ENCODE measurements around the gene C17orf113. TPM values are rescaled to one million over a fixed set of nuclear protein-coding genes. Genes with fewer than 3 reads are reported as not detected.
"Not testable (repeated sequence)": the region's sequence is repeated elsewhere in the genome, so short reads cannot be mapped to it uniquely, and the experiment has no call there.

The C17orf113 gene
- total RNA-seq, 3 donors from 2014 or later (not counting 1 experiment from before 2014, with no cell fraction given) = 0.25 to 0.28 (median 0.26) TPM

DNA sequence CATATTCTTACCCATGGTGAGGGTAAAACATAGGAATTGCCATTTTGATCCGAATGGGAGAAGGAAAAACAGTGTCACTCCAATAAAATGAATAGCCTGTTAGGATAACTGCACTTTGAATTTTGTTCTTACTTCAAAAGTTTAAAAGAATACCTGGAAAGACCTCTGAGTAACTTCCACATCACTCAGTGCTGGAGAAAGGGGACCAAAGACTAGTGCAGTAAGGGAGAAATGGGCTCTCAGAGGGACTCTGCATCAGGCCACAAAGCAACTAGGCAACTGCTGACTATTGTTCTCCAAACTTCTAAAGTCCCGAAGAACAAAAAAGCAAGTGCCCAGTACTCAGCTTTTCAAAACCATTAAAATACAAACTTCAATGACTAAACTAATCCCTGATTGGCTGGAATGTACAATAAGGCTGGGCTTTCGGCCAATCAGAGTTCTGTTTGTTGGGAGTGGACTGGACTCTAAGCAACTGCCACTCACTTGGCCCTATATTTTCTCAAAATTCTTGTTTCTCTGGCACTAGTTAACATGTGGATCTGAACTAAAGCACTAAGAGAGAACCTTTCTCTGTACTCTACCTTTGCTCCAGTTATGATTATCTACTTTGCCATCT is 39.4 kb downstream of the C17orf113 start:
- DNase-seq (no peak), ATAC-seq (no peak)
- WGBS (ENCODE audit: insufficient coverage) = 97% methylated on average over 3 of the region's 3 CpGs
- H3K27me3 ChIP-seq (ENCODE audit: control insufficient read depth, insufficient read depth, low read length) = no peaks in the 10 kb centered on the region
- Mint-ChIP-seq H3K4me3 (peak overlapping the region; percentile 15), H3K4me1 (peaks cover 59 to 65% of the 10 kb centered on the region in 2 donors), H3K36me3 (no peaks in the 10 kb centered on the region), H3K27me3 (ENCODE audit: low read depth in 2 of 2) (no peaks in the 10 kb centered on the region), H3K27ac (peak overlapping the region; percentile 29 to 39), H3K9me3 (no peaks in the 10 kb centered on the region)
- no peaks in the 10 kb centered on the region for H3K9me3 ChIP-seq (ENCODE audit: control insufficient read depth, insufficient read depth, low read length)
- no peak overlapping the region for H3K4me3 ChIP-seq (ENCODE audit: low read length)
- H3K27ac ChIP-seq (ENCODE audit: low read length) = no peak overlapping the region
- H3K4me1 ChIP-seq (ENCODE audit: control insufficient read depth, insufficient read depth, low read length) = peaks cover 24% of the 10 kb centered on the region
- intact Hi-C loops (cut with micrococcal nuclease) = no loop called here
- H3K36me3 ChIP-seq (ENCODE audit: control insufficient read depth, insufficient read depth, low read length) = peaks cover 9% of the 10 kb centered on the region
- TF ChIP-seq CTCF (IDR thresholded peaks at IDR 0.05) = no peak

DNA sequence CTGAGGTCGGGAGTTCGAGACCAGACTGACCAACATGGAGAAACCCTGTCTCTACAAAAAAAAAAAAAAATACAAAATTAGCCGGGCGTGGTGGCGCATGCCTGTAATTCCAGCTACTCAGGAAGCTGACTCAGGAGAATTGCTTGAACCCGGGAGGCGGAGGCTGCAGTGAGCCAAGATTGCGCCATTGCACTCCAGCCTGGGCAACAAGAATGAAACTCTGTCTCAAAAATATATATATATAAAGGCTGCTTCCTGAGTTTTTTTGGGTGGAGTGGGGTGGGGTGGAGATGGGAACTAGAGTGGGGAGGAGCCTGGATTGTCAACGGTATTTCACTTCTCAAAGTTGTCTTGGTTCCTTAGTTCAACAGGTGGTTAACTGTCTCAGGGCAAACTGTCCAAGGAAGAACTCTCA is 40.1 kb downstream of the C17orf113 start:
- H3K27me3 ChIP-seq (ENCODE audit: control insufficient read depth, insufficient read depth, low read length); H3K9me3 Mint-ChIP-seq; H3K4me3 ChIP-seq (ENCODE audit: low read length); H3K36me3 ChIP-seq (ENCODE audit: control insufficient read depth, insufficient read depth, low read length); H3K9me3 ChIP-seq (ENCODE audit: control insufficient read depth, insufficient read depth, low read length); intact Hi-C loops (cut with micrococcal nuclease); DNase-seq; H3K27ac ChIP-seq (ENCODE audit: low read length); H3K27me3 Mint-ChIP-seq (ENCODE audit: low read depth in 2 of 2); ATAC-seq; H3K36me3 Mint-ChIP-seq: not testable (repeated sequence)
- WGBS (ENCODE audit: insufficient coverage) = 70% methylated on average over 8 of the region's 9 CpGs
- peaks cover 16% of the 10 kb centered on the region for H3K4me1 ChIP-seq (ENCODE audit: control insufficient read depth, insufficient read depth, low read length)
- Mint-ChIP-seq H3K27ac (peak overlapping the region; percentile 39 to 44), H3K4me1 (peaks cover 54 to 60% of the 10 kb centered on the region in 2 donors), H3K4me3 (peak overlapping the region; percentile 15)

DNA sequence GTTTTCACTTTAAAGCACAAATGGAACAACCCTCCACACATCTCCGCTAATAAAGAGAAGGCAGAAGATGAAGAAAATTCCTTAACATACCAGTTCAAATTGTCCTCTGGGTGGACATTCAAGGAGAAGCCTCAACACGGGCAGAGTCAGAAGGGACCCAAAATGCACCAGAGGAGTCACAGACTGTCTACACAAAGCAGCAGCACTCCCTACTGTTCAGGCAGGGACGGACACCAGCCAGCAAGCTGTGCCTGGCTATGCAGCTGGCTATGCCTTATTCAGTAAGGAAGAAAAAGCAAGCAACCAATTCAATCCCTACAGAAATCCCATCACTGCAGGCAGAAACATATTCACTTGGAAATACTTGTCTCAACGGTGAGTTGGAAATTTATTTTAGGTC is 41.2 kb downstream of the C17orf113 start:
- ATAC-seq = no peak
- H3K27ac Mint-ChIP-seq = peak overlapping the region in 1 of 2 donors; percentile 44
- peaks cover 62 to 67% of the 10 kb centered on the region in 2 donors for H3K4me1 Mint-ChIP-seq
- Histone ChIP-seq H3K27ac (ENCODE audit: low read length) (no peak overlapping the region), H3K4me3 (ENCODE audit: low read length) (no peak overlapping the region), H3K27me3 (ENCODE audit: control insufficient read depth, insufficient read depth, low read length) (no peaks in the 10 kb centered on the region), H3K9me3 (ENCODE audit: control insufficient read depth, insufficient read depth, low read length) (no peaks in the 10 kb centered on the region), H3K36me3 (ENCODE audit: control insufficient read depth, insufficient read depth, low read length) (peaks cover 9% of the 10 kb centered on the region), H3K4me1 (ENCODE audit: control insufficient read depth, insufficient read depth, low read length) (peaks cover 11% of the 10 kb centered on the region)
- no peak for DNase-seq
- H3K9me3 Mint-ChIP-seq = no peaks in the 10 kb centered on the region
- H3K4me3 Mint-ChIP-seq = no peak overlapping the region
- no peaks in the 10 kb centered on the region for H3K36me3 Mint-ChIP-seq
- 94% methylated on average over 4 of the region's 4 CpGs for WGBS (ENCODE audit: insufficient coverage)
- intact Hi-C loops (cut with micrococcal nuclease) = no loop called here
- H3K27me3 Mint-ChIP-seq (ENCODE audit: low read depth in 2 of 2) = no peaks in the 10 kb centered on the region
- TF ChIP-seq CTCF (IDR thresholded peaks at IDR 0.05) = no peak

- Histone ChIP-seq H3K9me3 (ENCODE audit: control insufficient read depth, insufficient read depth, low read length) (no peaks in the 10 kb centered on the region), H3K4me1 (ENCODE audit: control insufficient read depth, insufficient read depth, low read length) (peaks cover 6% of the 10 kb centered on the region), H3K27ac (ENCODE audit: low read length) (no peak overlapping the region), H3K4me3 (ENCODE audit: low read length) (no peak overlapping the region), H3K36me3 (ENCODE audit: control insufficient read depth, insufficient read depth, low read length) (peaks cover 35% of the 10 kb centered on the region), H3K27me3 (ENCODE audit: control insufficient read depth, insufficient read depth, low read length) (no peaks in the 10 kb centered on the region)
- H3K4me3 Mint-ChIP-seq = no peak overlapping the region
- no peaks in the 10 kb centered on the region for H3K27me3 Mint-ChIP-seq (ENCODE audit: low read depth in 2 of 2)
- H3K4me1 Mint-ChIP-seq = peaks cover 53 to 54% of the 10 kb centered on the region in 2 donors
- TF ChIP-seq CTCF (IDR thresholded peaks at IDR 0.05) = no peak
- H3K36me3 Mint-ChIP-seq = no peaks in the 10 kb centered on the region
- H3K9me3 Mint-ChIP-seq = no peaks in the 10 kb centered on the region
- WGBS (ENCODE audit: insufficient coverage) = 88% methylated on average over 1 of the region's 1 CpG
- intact Hi-C loops (cut with micrococcal nuclease) = no loop called here
- DNase-seq = no peak
- ATAC-seq = no peak
- H3K27ac Mint-ChIP-seq = peak overlapping the region; percentile 11 to 12
These were observed 45.2 kb downstream of the C17orf113 start for GRCh38 chr17:42005166-42005565.

Measured in natural killer cell (primary cell).